WI38 (cell line): ENCODE measurements around the gene PAPPA.

Source experiments
- H3K4me3 ChIP-seq: 2 replicates; pipeline ENCODE4 v1.5.1; 2011; ENCODE audit warnings: low read depth, mild to moderate bottlenecking, control low read depth, low read length
- TF ChIP-seq, protein P1 (sequence below): IDR thresholded peaks from 2 replicates; pipeline ENCODE4 v1.5.1; 2012; ENCODE audit warnings: low read depth, mild to moderate bottlenecking, control low read depth, low read length

The PAPPA gene

DNA sequence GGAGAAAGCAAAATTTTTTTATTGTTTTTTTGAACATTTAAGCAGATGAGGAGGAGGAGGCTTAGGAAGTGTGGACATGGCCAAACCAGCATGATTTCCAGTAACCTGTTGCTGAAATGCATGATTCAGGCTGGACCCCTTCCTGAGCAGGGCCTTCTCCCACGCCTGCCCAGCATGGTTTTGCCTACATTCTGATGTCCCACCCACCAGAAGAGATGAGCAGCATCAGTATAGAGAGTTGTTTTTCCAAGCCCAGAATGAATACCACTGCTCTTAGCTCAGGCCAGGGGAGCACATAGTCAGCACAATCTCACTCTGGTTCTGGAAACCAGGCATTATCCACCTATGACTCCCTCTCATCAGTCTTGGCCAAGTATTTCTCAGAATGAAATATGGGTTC, 90.1 kb downstream of the PAPPA start:
- H3K4me3 ChIP-seq, result no peak overlapping the region

DNA sequence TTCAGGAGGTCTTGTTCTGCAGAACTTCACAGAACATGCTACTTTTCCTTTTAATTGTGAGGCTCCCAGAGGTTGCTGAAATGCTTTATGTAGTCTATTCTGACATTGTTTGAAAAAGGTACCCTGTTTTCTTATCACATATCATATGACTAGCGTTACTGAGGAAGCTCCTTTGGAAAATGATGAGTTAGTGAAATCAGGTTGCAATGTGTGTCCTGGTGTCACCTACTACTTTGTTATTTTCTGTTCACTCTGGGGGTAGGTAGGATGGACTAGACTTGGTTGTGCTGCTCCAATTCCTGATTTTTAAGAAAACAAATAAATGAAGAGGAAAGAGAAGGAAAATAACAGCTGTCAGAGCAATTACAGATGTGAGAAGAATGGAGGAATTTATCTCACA, 93.7 kb downstream of the PAPPA start:
- H3K4me3 ChIP-seq, result no peak overlapping the region
- TF ChIP-seq, protein P1, sequence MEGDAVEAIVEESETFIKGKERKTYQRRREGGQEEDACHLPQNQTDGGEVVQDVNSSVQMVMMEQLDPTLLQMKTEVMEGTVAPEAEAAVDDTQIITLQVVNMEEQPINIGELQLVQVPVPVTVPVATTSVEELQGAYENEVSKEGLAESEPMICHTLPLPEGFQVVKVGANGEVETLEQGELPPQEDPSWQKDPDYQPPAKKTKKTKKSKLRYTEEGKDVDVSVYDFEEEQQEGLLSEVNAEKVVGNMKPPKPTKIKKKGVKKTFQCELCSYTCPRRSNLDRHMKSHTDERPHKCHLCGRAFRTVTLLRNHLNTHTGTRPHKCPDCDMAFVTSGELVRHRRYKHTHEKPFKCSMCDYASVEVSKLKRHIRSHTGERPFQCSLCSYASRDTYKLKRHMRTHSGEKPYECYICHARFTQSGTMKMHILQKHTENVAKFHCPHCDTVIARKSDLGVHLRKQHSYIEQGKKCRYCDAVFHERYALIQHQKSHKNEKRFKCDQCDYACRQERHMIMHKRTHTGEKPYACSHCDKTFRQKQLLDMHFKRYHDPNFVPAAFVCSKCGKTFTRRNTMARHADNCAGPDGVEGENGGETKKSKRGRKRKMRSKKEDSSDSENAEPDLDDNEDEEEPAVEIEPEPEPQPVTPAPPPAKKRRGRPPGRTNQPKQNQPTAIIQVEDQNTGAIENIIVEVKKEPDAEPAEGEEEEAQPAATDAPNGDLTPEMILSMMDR, result no peak

More for the DNA sequence above, 90.1 kb downstream of the PAPPA start:
- TF ChIP-seq, protein P1, result no peak

DNA sequence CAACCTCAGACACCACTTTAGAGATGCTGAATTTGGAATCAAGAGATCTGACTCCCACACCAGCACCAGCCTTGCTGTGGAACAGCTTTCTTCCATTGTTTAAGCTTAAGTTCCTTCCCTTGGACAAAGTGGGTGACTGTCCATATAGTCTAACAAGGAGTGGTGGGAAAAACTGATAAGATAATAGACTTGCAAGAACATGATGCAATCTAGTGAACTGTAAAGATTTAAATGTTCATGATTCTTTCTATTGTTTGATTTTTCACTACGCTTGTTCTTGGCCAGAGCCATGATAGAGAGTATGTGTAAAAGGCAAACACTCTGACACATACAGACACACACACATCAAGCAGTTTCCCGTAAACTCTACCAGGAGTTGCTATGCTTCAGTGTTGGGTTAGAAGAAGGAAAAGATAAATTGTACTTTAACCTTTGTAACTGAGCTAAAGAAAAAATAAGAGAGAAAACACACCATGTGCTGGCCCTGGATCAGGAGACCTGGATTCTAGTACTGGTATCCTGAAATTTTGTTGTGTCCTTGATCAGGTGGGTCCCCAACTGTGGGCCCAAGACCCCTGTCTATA, 94.3 kb downstream of the PAPPA start:
- TF ChIP-seq, protein P1, result no peak
- no peak overlapping the region for H3K4me3 ChIP-seq

DNA sequence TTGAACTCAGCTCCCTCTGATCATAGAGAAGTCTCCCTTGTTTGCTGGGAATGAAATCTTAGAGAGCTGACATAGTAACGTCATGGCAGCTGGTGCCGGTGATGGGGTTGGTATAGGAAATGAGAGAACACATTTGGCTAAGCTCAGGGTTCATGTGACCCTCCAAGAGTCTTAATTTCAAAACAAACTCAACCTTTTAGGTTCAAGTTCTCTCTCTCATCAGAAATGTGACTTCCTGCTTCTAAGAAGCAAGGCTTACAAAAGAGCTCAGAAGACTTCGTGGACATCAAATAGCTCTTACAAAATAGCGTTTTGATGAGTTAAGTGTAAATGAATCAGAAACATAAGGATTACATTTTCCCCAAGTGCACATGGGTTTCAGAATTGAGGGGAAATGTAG, 97.3 kb downstream of the PAPPA start:
- TF ChIP-seq, protein P1, result no peak
- no peak overlapping the region for H3K4me3 ChIP-seq

DNA sequence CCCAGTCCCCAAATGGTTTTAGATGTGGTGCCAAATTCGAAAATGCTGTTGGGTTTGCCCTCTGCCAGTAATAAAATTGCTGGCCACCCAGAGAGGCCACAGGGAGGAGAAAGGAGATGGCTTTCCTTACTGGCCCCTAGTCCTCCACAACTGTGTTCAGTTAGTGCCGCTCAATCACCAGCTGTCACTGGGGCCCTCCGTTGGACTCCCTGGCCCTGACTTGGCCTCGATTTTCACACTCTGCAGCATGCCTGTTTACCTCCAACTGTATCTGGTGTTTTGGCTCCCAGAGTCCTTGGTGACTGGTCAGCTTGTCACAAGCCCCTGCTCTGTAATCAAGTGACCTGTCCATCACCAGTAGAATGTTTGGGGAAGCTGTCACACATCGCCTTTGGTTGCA, 97.8 kb downstream of the PAPPA start:
- TF ChIP-seq, protein P1, result no peak
- H3K4me3 ChIP-seq, result no peak overlapping the region

DNA sequence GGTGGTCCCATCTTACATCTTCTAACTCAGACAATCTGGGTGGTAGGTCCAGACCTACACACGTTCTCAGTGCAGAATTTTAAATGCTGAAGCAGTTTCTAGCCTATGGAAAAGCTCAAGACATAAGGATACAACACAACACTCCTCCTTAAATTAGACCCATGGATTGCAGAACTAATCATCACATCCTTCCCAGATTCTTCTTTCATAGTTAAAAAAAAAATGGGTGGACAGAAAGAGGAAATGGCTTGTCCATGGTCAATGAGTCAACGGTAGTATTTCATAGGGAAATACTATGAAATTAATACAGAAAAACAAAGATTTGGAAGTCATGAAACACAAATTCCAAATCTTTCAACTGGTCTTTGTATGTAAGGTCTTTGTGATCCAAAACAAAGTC, 106.9 kb downstream of the PAPPA start:
- H3K4me3 ChIP-seq, result no peak overlapping the region
- TF ChIP-seq, protein P1, result no peak

DNA sequence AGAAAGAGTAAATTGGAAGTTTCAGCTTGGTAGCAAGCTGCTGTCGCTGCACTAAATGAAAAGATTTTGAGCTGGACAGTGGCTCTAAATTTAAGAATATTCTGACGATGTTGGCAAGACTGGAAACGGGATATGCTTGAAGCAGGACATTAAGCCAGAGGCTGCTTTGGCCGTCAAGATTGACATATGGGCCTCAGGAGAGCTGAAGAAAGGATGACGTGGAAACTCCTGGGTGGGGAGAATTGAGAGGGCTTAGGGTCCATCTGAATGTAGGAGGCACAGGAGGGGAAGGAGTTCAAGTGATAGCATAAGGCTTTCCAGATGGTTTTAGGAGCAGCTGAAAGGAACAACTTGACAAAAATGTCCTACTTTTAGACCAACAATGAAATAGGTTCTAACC, 108.9 kb downstream of the PAPPA start:
- TF ChIP-seq, protein P1, result no peak
- H3K4me3 ChIP-seq, result no peak overlapping the region
